Calu3 (cell line): ENCODE results near the gene SACM1L. TPM values are rescaled to one million over a fixed set of nuclear protein-coding genes. Genes with fewer than 3 reads are reported as not detected.

ENCODE experiments used
- BruUV-seq: library from RNA; stranded (reverse); fragments of 400-500 nt; replicated peaks from 2 replicates; lab custom pipeline; 2021; lab: Mats Ljungman, UMichigan
- CTCF ChIA-PET: fragments of 300-600 bp; sonication (Branson Sonifier 250); formaldehyde crosslinking; loops from one replicate; lab custom pipeline; 2022; ENCODE audit warnings: antibody characterized with exemption; lab: Charles Lee
- DNase-seq: peaks from one replicate; pipeline ENCODE4 v3.0.0; 2022
- H3K27ac Mint-ChIP-seq: one replicate; pipeline ENCODE4 v1.8.0; 2022; ENCODE audit warnings: mixed read lengths; ENCODE audit not compliant: unreplicated experiment
- H3K27me3 Mint-ChIP-seq: one replicate; pipeline ENCODE4 v1.8.0; 2022; ENCODE audit warnings: mixed read lengths; ENCODE audit not compliant: unreplicated experiment
- H3K36me3 Mint-ChIP-seq: one replicate; pipeline ENCODE4 v1.8.0; 2022; ENCODE audit warnings: mild to moderate bottlenecking, moderate library complexity, mixed read lengths; ENCODE audit not compliant: insufficient read depth, unreplicated experiment
- H3K4me1 Mint-ChIP-seq: one replicate; pipeline ENCODE4 v1.8.0; 2022; ENCODE audit warnings: mild to moderate bottlenecking, low read depth, mixed read lengths; ENCODE audit not compliant: unreplicated experiment
- H3K4me3 Mint-ChIP-seq: one replicate; pipeline ENCODE4 v1.8.0; 2022; ENCODE audit warnings: mild to moderate bottlenecking, low read depth, moderate library complexity, mixed read lengths; ENCODE audit not compliant: unreplicated experiment
- H3K9me3 Mint-ChIP-seq: one replicate; pipeline ENCODE4 v1.8.0; 2022; ENCODE audit warnings: low read depth, mixed read lengths; ENCODE audit not compliant: unreplicated experiment
- intact Hi-C: fragments of 100-400 bp; cut with micrococcal nuclease; formaldehyde crosslinking; loops from one replicate; pipeline ENCODE4 v1.10.0; 2022; ENCODE audit not compliant: unreplicated experiment
- total RNA-seq: library from RNA; stranded (reverse); gene quantifications from 2 replicates; pipeline ENCODE4 v1.2.3, GENCODE V29; 2022
- TF ChIP-seq, protein P1 (sequence below): fragments of 200-600 bp; IDR thresholded peaks from one replicate; pipeline ENCODE4 v1.8.0; 2022; ENCODE audit warnings: antibody characterized with exemption; ENCODE audit not compliant: unreplicated experiment

SACM1L gene
- total RNA-seq, 1 experiment from 2014 or later = 40.5 TPM

DNA sequence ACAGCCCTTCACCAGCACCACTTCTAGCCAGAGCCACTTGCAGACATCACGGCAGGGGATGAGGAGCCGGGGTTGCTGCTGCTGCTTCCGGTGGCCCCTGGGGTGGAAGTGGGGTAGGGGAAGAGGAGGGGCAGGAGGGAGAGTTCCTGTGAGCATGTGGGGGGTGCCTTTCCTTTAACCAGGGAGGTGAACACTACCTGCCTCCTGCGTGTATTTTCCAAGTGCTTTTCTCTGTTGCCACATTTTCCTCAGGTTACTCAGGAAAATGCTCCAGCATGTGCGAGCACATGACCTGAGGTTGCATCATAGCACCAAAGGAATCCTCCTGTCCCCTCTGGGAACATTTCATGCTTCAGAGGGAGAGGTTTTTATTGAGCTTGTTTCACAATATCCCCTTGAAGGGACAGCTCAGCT lies 12.2 kb upstream of the SACM1L start:
- no TSS peak for BruUV-seq
- no peak overlapping the region for H3K27ac Mint-ChIP-seq
- H3K4me3 Mint-ChIP-seq = no peak overlapping the region
- no peaks in the 10 kb centered on the region for H3K9me3 Mint-ChIP-seq
- intact Hi-C loops = no loop called here
- H3K4me1 Mint-ChIP-seq = no peaks in the 10 kb centered on the region
- DNase-seq = no peak
- peaks cover 30% of the 10 kb centered on the region for H3K36me3 Mint-ChIP-seq
- CTCF ChIA-PET = no interaction called here
- H3K27me3 Mint-ChIP-seq = no peaks in the 10 kb centered on the region
- TF ChIP-seq, protein P1, sequence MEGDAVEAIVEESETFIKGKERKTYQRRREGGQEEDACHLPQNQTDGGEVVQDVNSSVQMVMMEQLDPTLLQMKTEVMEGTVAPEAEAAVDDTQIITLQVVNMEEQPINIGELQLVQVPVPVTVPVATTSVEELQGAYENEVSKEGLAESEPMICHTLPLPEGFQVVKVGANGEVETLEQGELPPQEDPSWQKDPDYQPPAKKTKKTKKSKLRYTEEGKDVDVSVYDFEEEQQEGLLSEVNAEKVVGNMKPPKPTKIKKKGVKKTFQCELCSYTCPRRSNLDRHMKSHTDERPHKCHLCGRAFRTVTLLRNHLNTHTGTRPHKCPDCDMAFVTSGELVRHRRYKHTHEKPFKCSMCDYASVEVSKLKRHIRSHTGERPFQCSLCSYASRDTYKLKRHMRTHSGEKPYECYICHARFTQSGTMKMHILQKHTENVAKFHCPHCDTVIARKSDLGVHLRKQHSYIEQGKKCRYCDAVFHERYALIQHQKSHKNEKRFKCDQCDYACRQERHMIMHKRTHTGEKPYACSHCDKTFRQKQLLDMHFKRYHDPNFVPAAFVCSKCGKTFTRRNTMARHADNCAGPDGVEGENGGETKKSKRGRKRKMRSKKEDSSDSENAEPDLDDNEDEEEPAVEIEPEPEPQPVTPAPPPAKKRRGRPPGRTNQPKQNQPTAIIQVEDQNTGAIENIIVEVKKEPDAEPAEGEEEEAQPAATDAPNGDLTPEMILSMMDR = no peak

DNA sequence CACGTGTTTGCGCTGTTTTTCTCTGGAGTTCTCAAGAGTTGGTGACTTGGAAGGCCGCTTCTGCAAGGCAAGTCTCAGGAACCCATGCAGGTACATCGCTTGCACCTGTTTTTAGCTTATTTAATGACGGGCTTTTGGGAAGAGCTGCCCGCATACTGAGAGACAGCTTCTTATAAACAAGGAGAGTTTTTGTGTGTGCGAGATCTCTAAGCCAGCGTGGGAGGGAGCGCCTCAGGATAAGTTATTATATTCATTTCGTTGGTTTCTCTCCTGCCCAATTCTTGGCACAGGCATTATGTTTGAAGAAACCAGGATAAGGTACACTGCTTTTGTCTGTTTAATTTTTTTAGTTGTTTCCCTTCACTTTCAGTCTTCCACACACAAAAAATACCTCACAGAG lies 11.4 kb upstream of the SACM1L start:
- BruUV-seq = no TSS peak
- H3K27ac Mint-ChIP-seq = no peak overlapping the region
- H3K4me3 Mint-ChIP-seq = no peak overlapping the region
- CTCF ChIA-PET = no interaction called here
- H3K36me3 Mint-ChIP-seq = peaks cover 24% of the 10 kb centered on the region
- TF ChIP-seq, protein P1 = no peak
- H3K9me3 Mint-ChIP-seq = peaks cover under 1% of the 10 kb centered on the region
- no peaks in the 10 kb centered on the region for H3K27me3 Mint-ChIP-seq
- DNase-seq = no peak
- H3K4me1 Mint-ChIP-seq = no peaks in the 10 kb centered on the region
- intact Hi-C loops = no loop called here

DNA sequence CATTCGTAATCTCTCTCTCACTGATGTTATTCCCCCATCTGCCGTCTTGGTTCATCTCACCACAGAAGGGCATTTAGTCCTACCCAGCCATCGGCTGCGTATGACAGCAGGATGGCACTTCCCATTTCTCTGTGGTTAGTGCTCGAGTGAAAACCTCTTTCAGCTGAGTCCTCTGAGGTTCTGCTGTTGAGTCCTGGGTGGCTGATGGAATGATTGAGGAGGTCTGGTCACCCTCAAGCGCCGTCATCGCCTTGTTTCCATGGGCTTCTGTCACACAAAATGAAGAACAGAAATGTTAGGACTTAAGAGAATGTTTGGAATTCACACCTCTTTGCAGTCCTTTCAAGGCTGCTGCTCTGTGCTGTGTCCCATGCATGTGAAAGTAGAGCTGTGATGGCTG lies 9.4 kb upstream of the SACM1L start:
- Mint-ChIP-seq H3K36me3 (peaks cover 30% of the 10 kb centered on the region), H3K27ac (no peak overlapping the region)
- no peak for DNase-seq

DNA sequence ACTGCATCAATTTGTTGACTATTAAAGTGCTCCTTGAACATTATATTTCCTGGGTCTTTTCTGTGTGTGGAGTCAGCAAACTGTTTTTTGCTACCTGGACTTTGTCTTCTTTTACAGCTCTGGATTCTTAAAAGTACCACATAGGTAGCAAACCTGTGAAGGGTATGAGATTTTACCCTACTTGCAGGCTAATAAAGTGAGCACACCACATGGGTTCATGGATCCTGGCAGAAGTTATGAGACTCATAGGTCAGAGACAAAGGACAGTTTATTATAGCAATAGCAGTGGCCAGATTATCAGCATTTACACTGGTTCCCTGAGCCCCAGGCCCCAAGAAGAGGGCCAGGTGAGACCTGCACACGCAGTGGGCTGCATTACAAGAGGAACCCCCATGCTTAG lies 8.0 kb upstream of the SACM1L start:
- H3K4me1 Mint-ChIP-seq = peaks cover 8% of the 10 kb centered on the region
- intact Hi-C loops = no loop called here
- no peak for DNase-seq
- peaks cover 2% of the 10 kb centered on the region for H3K9me3 Mint-ChIP-seq
- TF ChIP-seq, protein P1 = no peak
- no peak overlapping the region for H3K27ac Mint-ChIP-seq
- no peaks in the 10 kb centered on the region for H3K27me3 Mint-ChIP-seq
- CTCF ChIA-PET = interaction anchor here (0.5 kb wide), 1 partner anchor 25 kb away, joined by 4 read pairs; no protein-coding TSS in a partner anchor
- no peak overlapping the region for H3K4me3 Mint-ChIP-seq
- H3K36me3 Mint-ChIP-seq = peaks cover 30% of the 10 kb centered on the region
- BruUV-seq = no TSS peak

More for the DNA sequence above, 9.4 kb upstream of the SACM1L start:
- Mint-ChIP-seq H3K4me3 (no peak overlapping the region), H3K27me3 (no peaks in the 10 kb centered on the region), H3K9me3 (peaks cover 2% of the 10 kb centered on the region), H3K4me1 (peaks cover 8% of the 10 kb centered on the region)
- intact Hi-C loops = no loop called here
- TF ChIP-seq, protein P1 = no peak
- no TSS peak for BruUV-seq
- CTCF ChIA-PET = no interaction called here
